GM19395 (cell line): ENCODE data around the gene RAB38.

ENCODE experiments used
- ATAC-seq: cut with Tn5 transposase; IDR thresholded peaks from one replicate; pipeline ENCODE4 v1.9.1; 2021; ENCODE audit warnings: mild to moderate bottlenecking, moderate library complexity; ENCODE audit not compliant: unreplicated experiment

RAB38 gene

GRCh38 chr11:88105526-88105925 is 69.7 kb downstream of the RAB38 start:
- ATAC-seq, result no peak

- ATAC-seq, result no peak
Observed at GRCh38 chr11:88104408-88104807, 70.8 kb downstream of the RAB38 start.

GRCh38 chr11:88103337-88104206 is 71.7 kb downstream of the RAB38 start:
- peak; percentile 92 for ATAC-seq

- ATAC-seq, result no peak
Observed at GRCh38 chr11:88102598-88102934, 72.7 kb downstream of the RAB38 start.

- no peak for ATAC-seq
Observed at GRCh38 chr11:88101881-88102597, 73.2 kb downstream of the RAB38 start.

- no peak for ATAC-seq
Observed at GRCh38 chr11:88100151-88100550, 75.1 kb downstream of the RAB38 start.

GRCh38 chr11:88098289-88098688 is 77.0 kb downstream of the RAB38 start:
- ATAC-seq, result no peak

- ATAC-seq, result no peak
Observed at GRCh38 chr11:88089134-88089533, 86.1 kb downstream of the RAB38 start.

GRCh38 chr11:88087337-88087736 is 87.9 kb downstream of the RAB38 start:
- no peak for ATAC-seq

- no peak for ATAC-seq
Observed at GRCh38 chr11:88086297-88086696, 88.9 kb downstream of the RAB38 start.

- ATAC-seq, result no peak
Observed at GRCh38 chr11:88070437-88070836, 104.8 kb downstream of the RAB38 start.

DNA sequence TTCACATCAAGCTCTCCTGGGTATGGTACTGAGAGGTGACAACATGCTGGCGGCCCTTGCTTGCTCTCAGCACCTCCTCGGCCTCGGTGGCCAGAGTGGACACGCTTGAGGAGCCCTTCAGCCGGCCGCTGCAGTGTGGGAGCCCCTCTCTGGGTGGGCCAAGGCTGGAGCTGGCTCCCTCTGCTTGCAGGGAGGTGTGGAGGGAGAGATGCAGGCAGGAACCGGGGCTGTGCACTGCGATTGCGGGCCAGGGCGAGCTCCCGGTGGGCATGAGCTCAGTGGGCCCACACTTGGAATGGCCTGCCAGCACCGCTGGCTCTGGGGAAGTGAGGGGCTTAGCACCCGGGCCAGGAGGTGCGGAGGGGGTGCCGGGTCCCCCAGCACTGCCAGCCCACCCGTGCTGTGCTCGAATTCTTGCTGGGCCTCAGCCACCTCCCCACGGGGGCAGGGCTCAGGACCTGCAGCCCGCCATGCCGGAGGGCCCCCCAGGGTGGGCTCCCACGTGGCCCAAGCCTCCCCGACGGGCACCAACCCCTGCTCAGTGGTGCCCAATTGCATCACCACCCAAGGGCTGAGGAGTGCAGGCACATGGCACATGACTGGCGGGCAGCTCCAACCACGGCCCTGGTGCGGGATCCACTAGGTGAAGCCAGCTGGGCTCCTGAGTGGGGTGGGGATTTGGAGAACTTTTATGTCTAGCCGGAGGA is 106.2 kb downstream of the RAB38 start:
- ATAC-seq, result no peak

- ATAC-seq, result no peak
Observed at GRCh38 chr11:88066090-88066489, 109.2 kb downstream of the RAB38 start.

DNA sequence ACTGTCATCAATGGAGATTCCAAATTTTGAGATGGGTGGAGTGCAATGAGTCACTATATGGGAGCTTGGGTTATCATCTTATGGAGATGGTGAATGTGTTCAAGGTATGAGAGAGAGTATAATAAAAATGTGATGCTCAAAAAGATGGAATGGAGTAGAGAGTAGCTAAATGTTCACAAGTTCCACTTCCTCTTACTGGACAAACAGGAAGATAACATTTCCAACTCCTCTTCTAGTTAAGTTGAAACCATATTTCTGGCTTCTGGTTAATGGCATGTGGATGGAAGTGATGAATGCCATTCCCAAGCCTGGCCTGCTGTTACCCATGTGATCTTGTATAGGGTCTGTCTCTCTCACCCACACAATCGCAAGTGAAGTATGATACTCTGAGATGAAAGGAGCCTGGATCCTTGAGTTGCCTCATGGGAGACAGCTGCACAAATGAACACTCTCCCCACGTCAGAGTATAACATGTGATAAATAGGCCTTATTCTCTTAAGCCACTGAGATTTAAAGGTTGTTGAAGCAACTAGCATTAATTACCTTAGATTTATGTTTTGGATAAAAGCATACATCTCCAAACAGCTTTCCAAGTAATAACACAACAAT is 111.0 kb downstream of the RAB38 start:
- ATAC-seq, result no peak
